ENCODE results near the gene PPRC1. TPM values are rescaled to one million over a fixed set of nuclear protein-coding genes. Genes with fewer than 3 reads are reported as not detected.
A peak's percentile ranks its signal among the peaks of the same experiment; 100 is the strongest.

PPRC1 gene
- total and polyA plus RNA-seq, 2 donors (not counting 3 experiments of a cell fraction or from before 2014, with no cell fraction given): 27.0 to 49.9 TPM

GRCh38 chr10:102119417-102120141, 13.3 kb upstream of the PPRC1 start:
- CTCF ChIA-PET: no interaction called here
- Histone ChIP-seq H3K27ac (ENCODE audit: insufficient read depth, low read depth, low read length) (peak overlapping the region; percentile 70), H3K4me2 (ENCODE audit: insufficient read depth, low read length) (peak overlapping the region; percentile 62), H3K27me3 (ENCODE audit: control insufficient read depth in 2 of 2, insufficient read depth in 2 of 2, low read length in 2 of 2) (no peaks in the 10 kb centered on the region), H3K4me1 (ENCODE audit: control insufficient read depth, extremely low read depth, insufficient read depth, low read length) (peaks cover 50% of the 10 kb centered on the region), H3K9ac (replicated peaks; ENCODE audit: extremely low read depth, insufficient read depth, low read length) (peak overlapping the region; percentile 86), H3K36me3 (ENCODE audit: control insufficient read depth in 2 of 2, extremely low read depth in 1 of 2, insufficient read depth in 2 of 2, low read length in 2 of 2) (no peaks in the 10 kb centered on the region), H3K4me3 (replicated peaks in 1 of 3; ENCODE audit: insufficient read depth in 1 of 3, low read depth in 1 of 3, low read length in 3 of 3) (peak overlapping the region; percentile 53 to 98 (median 57)), H3K9me1 (replicated peaks; ENCODE audit: control insufficient read depth, extremely low read depth, insufficient read depth, low read length) (no peaks in the 10 kb centered on the region), H2AFZ (ENCODE audit: low read depth, low read length) (peak overlapping the region; percentile 52), H3K79me2 (ENCODE audit: control insufficient read depth, insufficient read depth, low read length) (peaks cover 32% of the 10 kb centered on the region), H4K20me1 (replicated peaks; ENCODE audit: control insufficient read depth, extremely low read depth, insufficient read depth, low read length) (no peaks in the 10 kb centered on the region), H3K9me3 (replicated peaks; ENCODE audit: control insufficient read depth, insufficient read depth, low read length) (no peaks in the 10 kb centered on the region)
- FAIRE-seq (peak; percentile 91), DNase-seq (ENCODE audit: low read depth, low spot score) (peak; percentile 72)
- POLR2A ChIA-PET: no interaction called here
- BruUV-seq (replicated peaks): TSS peak; percentile 22
- intact Hi-C loops (cut with micrococcal nuclease) (loop anchor here (1.0 to 5.0 kb wide), 2 partner anchors 13 to 33 kb away; partner anchors contain the start of gene NOLC1), dilution Hi-C loops (cut with MboI; ENCODE audit: extremely low pct_ligation_motif_present, low sequenced_read_pairs) (no loop called here)
- TF ChIP-seq CTCF (IDR thresholded peaks at IDR 0.05; ENCODE audit: extremely low read depth in 1 of 2, insufficient read depth in 1 of 2, low read depth in 1 of 2, low read length in 2 of 2) (no peak), GATA2 (IDR thresholded peaks at IDR 0.05; ENCODE audit: insufficient read depth, insufficient read length, low read depth, low read length) (no peak), POLR2A (IDR thresholded peaks at IDR 0.05; ENCODE audit: low read depth, low read length) (no peak), MYC (IDR thresholded peaks at IDR 0.05; ENCODE audit: low read depth, low read length) (no peak), JUN (IDR thresholded peaks at IDR 0.05; ENCODE audit: borderline replicate concordance, insufficient read depth, insufficient read length, low read depth) (no peak), FOS (IDR thresholded peaks at IDR 0.05; ENCODE audit: borderline replicate concordance, insufficient read depth, low read length) (no peak), EZH2 (IDR thresholded peaks at IDR 0.05; ENCODE audit: borderline replicate concordance, low read depth, low read length, severe bottlenecking) (no peak), POLR2AphosphoS5 (IDR thresholded peaks at IDR 0.05; ENCODE audit: insufficient read depth, low read depth, low read length) (no peak)
- TF ChIP-seq, protein P1, sequence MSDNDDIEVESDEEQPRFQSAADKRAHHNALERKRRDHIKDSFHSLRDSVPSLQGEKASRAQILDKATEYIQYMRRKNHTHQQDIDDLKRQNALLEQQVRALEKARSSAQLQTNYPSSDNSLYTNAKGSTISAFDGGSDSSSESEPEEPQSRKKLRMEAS (IDR thresholded peaks at IDR 0.05; ENCODE audit: insufficient read depth, insufficient read length): no peak

Measured in endothelial cell of umbilical vein (primary cell).